Spleen (tissue), 11 donors: ENCODE results near the gene KIAA1217. TPM values are rescaled to one million over a fixed set of nuclear protein-coding genes. Genes with fewer than 3 reads are reported as not detected.
A peak's percentile ranks its signal among the peaks of the same experiment; 100 is the strongest.

ENCODE experiments used
- DNase-seq: peaks from one replicate; pipeline ENCODE4 v3.0.0-alpha.2; 2020
- H3K27ac ChIP-seq, 8 donors: fragments of 200-600 bp; sonication (generic) in 7 of 8; 1 replicate in 4 of 8; 2 replicates in 4 of 8; pipeline versions ENCODE4 v1.5.0 to v1.8.0; 2016 to 2021; ENCODE audit warnings: inconsistent platforms in 4 of 8, mild to moderate bottlenecking in 4 of 8, moderate library complexity in 1 of 8
- H3K27me3 ChIP-seq, 7 donors: fragments of 200-600 bp; sonication (generic) in 6 of 7; replicated peaks in 1 of 7; 1 replicate in 4 of 7; 2 replicates in 3 of 7; pipeline versions ENCODE4 v1.5.0 to v1.8.0; 2016 to 2021; ENCODE audit warnings: inconsistent platforms in 3 of 7, mild to moderate bottlenecking in 1 of 7
- H3K36me3 ChIP-seq, 6 donors: fragments of 200-600 bp; sonication (generic) in 5 of 6; 1 replicate in 4 of 6; 2 replicates in 2 of 6; pipeline versions ENCODE4 v1.5.0 to v1.8.0; 2016 to 2021; ENCODE audit warnings: inconsistent platforms in 2 of 6
- H3K4me1 ChIP-seq, 6 donors: fragments of 200-600 bp; sonication (generic) in 5 of 6; 1 replicate in 3 of 6; 2 replicates in 3 of 6; pipeline versions ENCODE4 v1.5.0 to v1.8.0; 2016 to 2021; ENCODE audit warnings: inconsistent platforms in 3 of 6
- H3K4me3 ChIP-seq, 8 donors: fragments of 200-600 bp; sonication (generic) in 7 of 8; 1 replicate in 4 of 8; 2 replicates in 4 of 8; pipeline versions ENCODE4 v1.5.0 to v1.8.0; 2016 to 2021; ENCODE audit warnings: inconsistent platforms in 4 of 8, mild to moderate bottlenecking in 4 of 8, moderate library complexity in 2 of 8
- H3K9me3 ChIP-seq, 8 donors: fragments of 200-600 bp; sonication (generic) in 7 of 8; 1 replicate in 4 of 8; 2 replicates in 4 of 8; pipeline versions ENCODE4 v1.5.0 to v1.8.0; 2016 to 2021; ENCODE audit warnings: inconsistent platforms in 4 of 8
- CTCF ChIP-seq, 11 experiments: fragments of 200-600 bp in 7 of 11; fragments of 450-650 bp in 4 of 11; sonication (generic) in 4 of 11; IDR thresholded peaks in 8 of 11; conservative IDR thresholded peaks in 3 of 11; 1 replicate in 7 of 11; 2 replicates in 4 of 11; pipeline versions ENCODE4 v1.4.0 to v1.8.0; 2016 to 2021; ENCODE audit warnings: antibody characterized with exemption in 11 of 11, inconsistent platforms in 4 of 11, mild to moderate bottlenecking in 1 of 11
- POLR2A ChIP-seq, 3 donors: fragments of 450-650 bp; IDR thresholded peaks; one replicate each; pipeline ENCODE4 v1.5.1; 2017; ENCODE audit warnings: antibody characterized with exemption in 3 of 3, mild to moderate bottlenecking in 1 of 3
- POLR2AphosphoS5 ChIP-seq, 3 donors: sonication (generic); formaldehyde crosslinking; IDR thresholded peaks; one replicate each; pipeline ENCODE4 v1.5.1; 2017; ENCODE audit warnings: antibody characterized with exemption in 3 of 3
- WGBS, 5 donors: extraction: QIAGEN DNeasy Blood & Tissue Kit in 3 of 5; methylation state at CpG; one replicate each; pipeline versions ENCODE4 v1.1.5 to v1.1.7; 2013 to 2018; 5-methylcytosine and 5-hydroxymethylcytosine counted together
- intact Hi-C: fragments of 100-400 bp; cut with DNase I; formaldehyde crosslinking; loops from one replicate; pipeline ENCODE4 v1.15.0; 2023; ENCODE audit warnings: low total_unique reads
- polyA plus RNA-seq, 3 donors: library from polyadenylated mRNA; stranded (reverse); fragments of 200-250 nt; gene quantifications; one replicate each; pipeline ENCODE4 v1.2.1, GENCODE V29; 2013
- total RNA-seq, 7 donors: library from RNA; depleted of rRNA in 3 of 7; stranded (reverse); fragments of >200 nt in 3 of 7; fragmentation: NEBNext Ultra II Directional in 4 of 7; extraction: Animal tissue kit (Norgen Biotek cat#: 25700) in 4 of 7; gene quantifications; one replicate each; pipeline versions ENCODE4 v1.1.0 to v1.2.1, GENCODE V29; 2016 to 2021
- donor health status: healthy with polysubstance abuse.
- donor health status: DM: no; HTN: no; CAD: no; lungs with moderate emphysema.
- donor health status: DM: no; HTN: no; CAD: no.
- donor health status: Bipolar disorder and iron deficiency.
- donor health status: healthy.
- donor health status: DM: no; HTN: no; CAD: no.
- donor health status: DM: yes; HTN: yes; CAD: no.

The KIAA1217 gene
- total and polyA plus RNA-seq, 10 donors, result 2.2 to 40.7 (median 21.4) TPM

- Histone ChIP-seq H3K4me1 (peaks cover 0 to 4% (median 0%) of the 10 kb centered on the region in 6 donors), H3K9me3 (no peaks in the 10 kb centered on the region), H3K27ac (no peak overlapping the region), H3K36me3 (no peaks in the 10 kb centered on the region), H3K4me3 (no peak overlapping the region), H3K27me3 (no peaks in the 10 kb centered on the region)
- DNase-seq, result no peak
- intact Hi-C loops, result no loop called here
- TF ChIP-seq POLR2A (IDR thresholded peaks at IDR 0.05) (no peak), POLR2AphosphoS5 (IDR thresholded peaks at IDR 0.05) (no peak), CTCF (IDR thresholded peaks at IDR 0.05 in 8 of 11, conservative IDR thresholded peaks at IDR 0.05 in 3 of 11) (no peak)
- WGBS, 5 donors, result 88 to 97% (median 93%) methylated on average over 4 of the region's 4 CpGs
Measured at GRCh38 chr10:24358022-24358421, 149.1 kb downstream of the KIAA1217 start.

- 28 to 36% (median 34%) methylated on average over 12 of the region's 12 CpGs for WGBS, 5 donors
- no peak for DNase-seq
- TF ChIP-seq CTCF (IDR thresholded peaks at IDR 0.05 in 8 of 11, conservative IDR thresholded peaks at IDR 0.05 in 3 of 11), result peak; percentile 11 to 64 (median 43)
- TF ChIP-seq POLR2AphosphoS5 (IDR thresholded peaks at IDR 0.05), result no peak
- peaks cover 0 to 4% (median 0%) of the 10 kb centered on the region in 6 donors for H3K4me1 ChIP-seq
- H3K27me3 ChIP-seq, result no peaks in the 10 kb centered on the region
- no peaks in the 10 kb centered on the region for H3K9me3 ChIP-seq
- H3K36me3 ChIP-seq, result no peaks in the 10 kb centered on the region
- intact Hi-C loops, result loop anchor here (10.0 kb wide), 1 partner anchor 156 kb away; the partner anchor contains the start of gene KIAA1217
- no peak overlapping the region for H3K4me3 ChIP-seq
- H3K27ac ChIP-seq, result no peak overlapping the region
Measured at GRCh38 chr10:24360282-24361127, 151.6 kb downstream of the KIAA1217 start.

- DNase-seq, result no peak
- H3K9me3 ChIP-seq, result no peaks in the 10 kb centered on the region
- peaks cover 0 to 4% (median 0%) of the 10 kb centered on the region in 6 donors for H3K4me1 ChIP-seq
- H3K27ac ChIP-seq, result no peak overlapping the region
- no peaks in the 10 kb centered on the region for H3K36me3 ChIP-seq
- intact Hi-C loops, result loop anchor here (10.0 kb wide), 1 partner anchor 158 kb away; the partner anchor contains the start of gene KIAA1217
- WGBS, 5 donors, result 68 to 77% (median 75%) methylated on average over 3 of the region's 3 CpGs
- H3K4me3 ChIP-seq, result no peak overlapping the region
- TF ChIP-seq POLR2AphosphoS5 (IDR thresholded peaks at IDR 0.05) (no peak), POLR2A (IDR thresholded peaks at IDR 0.05) (no peak), CTCF (IDR thresholded peaks at IDR 0.05 in 8 of 11, conservative IDR thresholded peaks at IDR 0.05 in 3 of 11) (no peak)
- H3K27me3 ChIP-seq, result no peaks in the 10 kb centered on the region
Measured at GRCh38 chr10:24363070-24363469, 154.1 kb downstream of the KIAA1217 start.

GRCh38 chr10:24367688-24368087 lies 158.8 kb downstream of the KIAA1217 start:
- WGBS, 5 donors, result 67 to 89% (median 81%) methylated on average over 1 of the region's 1 CpG
- no peak for DNase-seq
- no peak overlapping the region for H3K4me3 ChIP-seq
- H3K27me3 ChIP-seq, result no peaks in the 10 kb centered on the region
- no peaks in the 10 kb centered on the region for H3K4me1 ChIP-seq
- H3K36me3 ChIP-seq, result no peaks in the 10 kb centered on the region
- H3K27ac ChIP-seq, result no peak overlapping the region
- TF ChIP-seq POLR2A (IDR thresholded peaks at IDR 0.05), result no peak
- no peak for TF ChIP-seq POLR2AphosphoS5 (IDR thresholded peaks at IDR 0.05)
- TF ChIP-seq CTCF (IDR thresholded peaks at IDR 0.05 in 8 of 11, conservative IDR thresholded peaks at IDR 0.05 in 3 of 11), result no peak
- intact Hi-C loops, result loop anchor here (10.0 kb wide), 1 partner anchor 163 kb away; the partner anchor contains the start of gene KIAA1217
- peaks cover 0 to 5% (median 0%) of the 10 kb centered on the region in 8 donors for H3K9me3 ChIP-seq
